Measurements from ENCODE around the gene MAP7D2. TPM values are rescaled to one million over a fixed set of nuclear protein-coding genes. Genes with fewer than 3 reads are reported as not detected.

MAP7D2 gene
- total RNA-seq, 2 experiments from 2014 or later: 0.69 to 0.83 TPM

- intact Hi-C loops (cut with micrococcal nuclease): loop anchor here (2.0 to 10.0 kb wide), 6 partner anchors 43 to 617 kb away; no protein-coding TSS in a partner anchor
- Mint-ChIP-seq H3K27ac (no peak overlapping the region), H3K36me3 (ENCODE audit: low read depth) (peaks cover 3% of the 10 kb centered on the region), H3K4me3 (peak overlapping the region; percentile 87), H3K27me3 (ENCODE audit: low read depth) (no peaks in the 10 kb centered on the region), H3K9me3 (no peaks in the 10 kb centered on the region), H3K4me1 (ENCODE audit: low read depth) (peaks cover 22% of the 10 kb centered on the region)
- peak; percentile 14 for DNase-seq
- CTCF ChIA-PET: interaction anchor here (1.2 kb wide), 1 partner anchor 85 kb away, joined by 3 read pairs; no protein-coding TSS in a partner anchor
These were observed 126.6 kb downstream of the MAP7D2 start for GRCh38 chrX:19990151-19990555.

- DNase-seq: no peak
- H3K36me3 Mint-ChIP-seq (ENCODE audit: low read depth): peaks cover 3% of the 10 kb centered on the region
- intact Hi-C loops (cut with micrococcal nuclease): no loop called here
- no peaks in the 10 kb centered on the region for H3K27me3 Mint-ChIP-seq (ENCODE audit: low read depth)
- CTCF ChIA-PET: interaction anchor here (2.1 kb wide), 1 partner anchor 83 kb away, joined by 14 read pairs; no protein-coding TSS in a partner anchor
- peaks cover 20% of the 10 kb centered on the region for H3K4me1 Mint-ChIP-seq (ENCODE audit: low read depth)
- no peak overlapping the region for H3K4me3 Mint-ChIP-seq
- no peak overlapping the region for H3K27ac Mint-ChIP-seq
- no peaks in the 10 kb centered on the region for H3K9me3 Mint-ChIP-seq
These were observed 128.9 kb downstream of the MAP7D2 start for GRCh38 chrX:19987856-19988255.

- DNase-seq: no peak
- Mint-ChIP-seq H3K4me1 (ENCODE audit: low read depth) (peaks cover 22% of the 10 kb centered on the region), H3K27ac (no peak overlapping the region), H3K27me3 (ENCODE audit: low read depth) (no peaks in the 10 kb centered on the region), H3K36me3 (ENCODE audit: low read depth) (peaks cover 3% of the 10 kb centered on the region), H3K4me3 (no peak overlapping the region), H3K9me3 (no peaks in the 10 kb centered on the region)
- CTCF ChIA-PET: interaction anchor here (0.7 kb wide), 1 partner anchor 12 kb away, joined by 3 read pairs; no protein-coding TSS in a partner anchor
- intact Hi-C loops (cut with micrococcal nuclease): no loop called here
These were observed 130.2 kb downstream of the MAP7D2 start for GRCh38 chrX:19986531-19986930.

- Mint-ChIP-seq H3K4me1 (ENCODE audit: low read depth) (peaks cover 24% of the 10 kb centered on the region), H3K27me3 (ENCODE audit: low read depth) (no peaks in the 10 kb centered on the region), H3K4me3 (no peak overlapping the region), H3K27ac (no peak overlapping the region), H3K36me3 (ENCODE audit: low read depth) (peaks cover 10% of the 10 kb centered on the region), H3K9me3 (peaks cover 2% of the 10 kb centered on the region)
- intact Hi-C loops (cut with micrococcal nuclease): no loop called here
- DNase-seq: no peak
- CTCF ChIA-PET: no interaction called here
These were observed 134.8 kb downstream of the MAP7D2 start for GRCh38 chrX:19981947-19982346.

GRCh38 chrX:19975845-19976244 is 140.9 kb downstream of the MAP7D2 start:
- intact Hi-C loops (cut with micrococcal nuclease): no loop called here
- H3K27ac Mint-ChIP-seq: no peak overlapping the region

GRCh38 chrX:19972984-19973383 is 143.7 kb downstream of the MAP7D2 start:
- H3K36me3 Mint-ChIP-seq (ENCODE audit: low read depth): peaks cover 9% of the 10 kb centered on the region
- peaks cover 20% of the 10 kb centered on the region for H3K4me1 Mint-ChIP-seq (ENCODE audit: low read depth)
- H3K27me3 Mint-ChIP-seq (ENCODE audit: low read depth): no peaks in the 10 kb centered on the region
- peaks cover 3% of the 10 kb centered on the region for H3K9me3 Mint-ChIP-seq
- CTCF ChIA-PET: no interaction called here
- no peak overlapping the region for H3K27ac Mint-ChIP-seq
- DNase-seq: no peak
- intact Hi-C loops (cut with micrococcal nuclease): no loop called here
- H3K4me3 Mint-ChIP-seq: no peak overlapping the region

More at GRCh38 chrX:19975845-19976244, 140.9 kb downstream of the MAP7D2 start:
- CTCF ChIA-PET: no interaction called here
- no peak overlapping the region for H3K4me3 Mint-ChIP-seq
- H3K27me3 Mint-ChIP-seq (ENCODE audit: low read depth): no peaks in the 10 kb centered on the region
- DNase-seq: no peak
- H3K4me1 Mint-ChIP-seq (ENCODE audit: low read depth): peaks cover 28% of the 10 kb centered on the region
- H3K36me3 Mint-ChIP-seq (ENCODE audit: low read depth): peaks cover 12% of the 10 kb centered on the region
- H3K9me3 Mint-ChIP-seq: peaks cover 4% of the 10 kb centered on the region

GRCh38 chrX:19968276-19968675 is 148.4 kb downstream of the MAP7D2 start:
- intact Hi-C loops (cut with micrococcal nuclease): no loop called here
- CTCF ChIA-PET: no interaction called here
- Mint-ChIP-seq H3K36me3 (ENCODE audit: low read depth) (peaks cover 20% of the 10 kb centered on the region), H3K4me3 (no peak overlapping the region), H3K4me1 (ENCODE audit: low read depth) (peaks cover 23% of the 10 kb centered on the region), H3K9me3 (no peaks in the 10 kb centered on the region), H3K27me3 (ENCODE audit: low read depth) (no peaks in the 10 kb centered on the region), H3K27ac (no peak overlapping the region)
- no peak for DNase-seq

- no peak overlapping the region for H3K27ac Mint-ChIP-seq
- DNase-seq: no peak
- H3K4me1 Mint-ChIP-seq (ENCODE audit: low read depth): peaks cover 17% of the 10 kb centered on the region
- no peaks in the 10 kb centered on the region for H3K9me3 Mint-ChIP-seq
- intact Hi-C loops (cut with micrococcal nuclease): no loop called here
- no peaks in the 10 kb centered on the region for H3K27me3 Mint-ChIP-seq (ENCODE audit: low read depth)
- H3K36me3 Mint-ChIP-seq (ENCODE audit: low read depth): peaks cover 21% of the 10 kb centered on the region
- H3K4me3 Mint-ChIP-seq: no peak overlapping the region
- CTCF ChIA-PET: no interaction called here
These were observed 150.7 kb downstream of the MAP7D2 start for GRCh38 chrX:19966056-19966455.

- Mint-ChIP-seq H3K36me3 (ENCODE audit: low read depth) (peaks cover 21% of the 10 kb centered on the region), H3K4me3 (no peak overlapping the region), H3K27me3 (ENCODE audit: low read depth) (no peaks in the 10 kb centered on the region), H3K27ac (no peak overlapping the region), H3K4me1 (ENCODE audit: low read depth) (peaks cover 22% of the 10 kb centered on the region), H3K9me3 (no peaks in the 10 kb centered on the region)
- intact Hi-C loops (cut with micrococcal nuclease): loop anchor here (1.0 to 5.0 kb wide), 2 partner anchors 27 to 178 kb away; partner anchors contain the start of genes BCLAF3 and EIF1AX
- CTCF ChIA-PET: no interaction called here
- DNase-seq: peak; percentile 77
These were observed 152.5 kb downstream of the MAP7D2 start for GRCh38 chrX:19964017-19964710.

GRCh38 chrX:19960913-19961312 is 155.8 kb downstream of the MAP7D2 start:
- H3K4me1 Mint-ChIP-seq (ENCODE audit: low read depth): peaks cover 19% of the 10 kb centered on the region
- H3K9me3 Mint-ChIP-seq: no peaks in the 10 kb centered on the region
- intact Hi-C loops (cut with micrococcal nuclease): loop anchor here (5.0 kb wide), 1 partner anchor 181 kb away; the partner anchor contains the start of gene EIF1AX
- peaks cover 11% of the 10 kb centered on the region for H3K36me3 Mint-ChIP-seq (ENCODE audit: low read depth)
- no peak overlapping the region for H3K27ac Mint-ChIP-seq
- no peak overlapping the region for H3K4me3 Mint-ChIP-seq
- CTCF ChIA-PET: no interaction called here
- DNase-seq: no peak
- H3K27me3 Mint-ChIP-seq (ENCODE audit: low read depth): no peaks in the 10 kb centered on the region

GRCh38 chrX:19958552-19959486 is 157.9 kb downstream of the MAP7D2 start:
- Mint-ChIP-seq H3K9me3 (no peaks in the 10 kb centered on the region), H3K4me3 (no peak overlapping the region), H3K27ac (no peak overlapping the region), H3K36me3 (ENCODE audit: low read depth) (peaks cover 2% of the 10 kb centered on the region), H3K27me3 (ENCODE audit: low read depth) (no peaks in the 10 kb centered on the region), H3K4me1 (ENCODE audit: low read depth) (peaks cover 11% of the 10 kb centered on the region)
- no peak for DNase-seq
- intact Hi-C loops (cut with micrococcal nuclease): no loop called here
- CTCF ChIA-PET: no interaction called here

GRCh38 chrX:19956923-19957322 is 159.8 kb downstream of the MAP7D2 start:
- no peaks in the 10 kb centered on the region for H3K9me3 Mint-ChIP-seq
- no peaks in the 10 kb centered on the region for H3K36me3 Mint-ChIP-seq (ENCODE audit: low read depth)
- H3K4me1 Mint-ChIP-seq (ENCODE audit: low read depth): peaks cover 8% of the 10 kb centered on the region
- H3K27ac Mint-ChIP-seq: no peak overlapping the region
- no peaks in the 10 kb centered on the region for H3K27me3 Mint-ChIP-seq (ENCODE audit: low read depth)
- H3K4me3 Mint-ChIP-seq: no peak overlapping the region
- CTCF ChIA-PET: no interaction called here
- intact Hi-C loops (cut with micrococcal nuclease): no loop called here
- DNase-seq: no peak

Data from activated naive CD4-positive, alpha-beta T cell treated with anti-CD3 and anti-CD28 coated beads for 36 hours (primary cell).